ENCODE data around the gene UPK1A. TPM values are rescaled to one million over a fixed set of nuclear protein-coding genes. Genes with fewer than 3 reads are reported as not detected.
A peak's percentile ranks its signal among the peaks of the same experiment; 100 is the strongest.
"Not testable (repeated sequence)": the region's sequence is repeated elsewhere in the genome, so short reads cannot be mapped to it uniquely, and the experiment has no call there.

UPK1A gene
- total RNA-seq, 1 donor from 2014 or later, result not detected

- Histone ChIP-seq H3K36me3 (no peaks in the 10 kb centered on the region), H3K27me3 (ENCODE audit: low read depth) (no peaks in the 10 kb centered on the region), H3K9me3 (replicated peaks) (no peaks in the 10 kb centered on the region), H3K4me1 (peaks cover 56% of the 10 kb centered on the region), H3K4me3 (peak overlapping the region; percentile 79), H3K27ac (replicated peaks) (peak overlapping the region; percentile 89)
- DNase-seq, result peak; percentile 90
- intact Hi-C loops (cut with micrococcal nuclease), result no loop called here
- TF ChIP-seq CTCF (IDR thresholded peaks at IDR 0.05; ENCODE audit: borderline replicate concordance), result no peak
Observed at GRCh38 chr19:35644987-35645679, 21.2 kb upstream of the UPK1A start.

- intact Hi-C loops (cut with micrococcal nuclease), result no loop called here
- DNase-seq, result no peak
- Histone ChIP-seq H3K27me3 (ENCODE audit: low read depth) (no peaks in the 10 kb centered on the region), H3K27ac (replicated peaks) (peak overlapping the region; percentile 89), H3K4me1 (peaks cover 64% of the 10 kb centered on the region), H3K36me3 (peaks cover 7% of the 10 kb centered on the region), H3K4me3 (no peak overlapping the region), H3K9me3 (replicated peaks) (no peaks in the 10 kb centered on the region)
- no peak for TF ChIP-seq CTCF (IDR thresholded peaks at IDR 0.05; ENCODE audit: borderline replicate concordance)
Observed at GRCh38 chr19:35645680-35646511, 20.4 kb upstream of the UPK1A start.

- H3K36me3 ChIP-seq, result peaks cover 31% of the 10 kb centered on the region
- no peaks in the 10 kb centered on the region for H3K27me3 ChIP-seq (ENCODE audit: low read depth)
- H3K4me3 ChIP-seq, result peak within 1 kb of the TSS; percentile 73
- peak; percentile 91 for DNase-seq
- intact Hi-C loops (cut with micrococcal nuclease), result no loop called here
- H3K9me3 ChIP-seq (replicated peaks), result no peaks in the 10 kb centered on the region
- peaks cover 67% of the 10 kb centered on the region for H3K4me1 ChIP-seq
- no peak for TF ChIP-seq CTCF (IDR thresholded peaks at IDR 0.05; ENCODE audit: borderline replicate concordance)
- peak within 1 kb of the TSS; percentile 90 for H3K27ac ChIP-seq (replicated peaks)
Observed at GRCh38 chr19:35648017-35648961, 18.0 kb upstream of the UPK1A start, which contains the start of gene COX6B1. COX6B1 (plus strand) TSS chr19:35648323; CDS start chr19:35651244, 2,921 bp downstream.

GRCh38 chr19:35650581-35650980 lies 15.7 kb upstream of the UPK1A start:
- TF ChIP-seq CTCF (IDR thresholded peaks at IDR 0.05; ENCODE audit: borderline replicate concordance), result no peak
- H3K27ac ChIP-seq (replicated peaks), result no peak overlapping the region
- peaks cover 54% of the 10 kb centered on the region for H3K36me3 ChIP-seq
- DNase-seq, result no peak
- peak overlapping the region; percentile 73 for H3K4me3 ChIP-seq
- no peaks in the 10 kb centered on the region for H3K9me3 ChIP-seq (replicated peaks)
- intact Hi-C loops (cut with micrococcal nuclease), result no loop called here
- H3K4me1 ChIP-seq, result peaks cover 46% of the 10 kb centered on the region
- H3K27me3 ChIP-seq (ENCODE audit: low read depth), result no peaks in the 10 kb centered on the region

GRCh38 chr19:35654828-35655227 lies 11.5 kb upstream of the UPK1A start:
- H3K27me3 ChIP-seq (ENCODE audit: low read depth); H3K4me3 ChIP-seq; H3K9me3 ChIP-seq (replicated peaks); DNase-seq; intact Hi-C loops (cut with micrococcal nuclease); H3K27ac ChIP-seq (replicated peaks): not testable (repeated sequence)
- Histone ChIP-seq H3K36me3 (peaks cover 96% of the 10 kb centered on the region), H3K4me1 (peaks cover 21% of the 10 kb centered on the region)
